Mesothelial cell of epicardium (in vitro differentiated cells): ENCODE data around the gene MLLT3. TPM values are rescaled to one million over a fixed set of nuclear protein-coding genes. Genes with fewer than 3 reads are reported as not detected.

Experiments used
- DNase-seq, 2 experiments: peaks; one replicate each; pipeline ENCODE4 v3.0.0; 2021; ENCODE audit warnings: low spot score in 2 of 2; ENCODE audit not compliant: unreplicated experiment in 2 of 2
- H3K27ac Mint-ChIP-seq: 2 replicates; pipeline ENCODE4 v1.8.0; 2021; ENCODE audit warnings: mixed read lengths
- H3K27me3 Mint-ChIP-seq: 2 replicates; pipeline ENCODE4 v1.8.0; 2021; ENCODE audit warnings: low read depth, mixed read lengths
- H3K36me3 Mint-ChIP-seq: 2 replicates; pipeline ENCODE4 v1.8.0; 2021; ENCODE audit warnings: mixed read lengths
- H3K4me1 Mint-ChIP-seq: 2 replicates; pipeline ENCODE4 v1.8.0; 2021; ENCODE audit warnings: mixed read lengths
- H3K4me3 Mint-ChIP-seq: 2 replicates; pipeline ENCODE4 v1.8.0; 2021; ENCODE audit warnings: mild to moderate bottlenecking, moderate library complexity, mixed read lengths
- H3K9me3 Mint-ChIP-seq: 2 replicates; pipeline ENCODE4 v1.8.0; 2021; ENCODE audit warnings: mixed read lengths
- total RNA-seq: library from RNA; stranded (reverse); gene quantifications from 3 replicates; pipeline ENCODE4 v1.2.1, GENCODE V29; 2021
- TF ChIP-seq, protein P1 (sequence below): fragments of 200-600 bp; sonication (generic); IDR thresholded peaks from one replicate; pipeline ENCODE4 v1.5.0; 2021; ENCODE audit warnings: antibody characterized with exemption; ENCODE audit not compliant: unreplicated experiment

MLLT3 gene
- total RNA-seq, 1 donor from 2014 or later = 45.8 TPM

DNA sequence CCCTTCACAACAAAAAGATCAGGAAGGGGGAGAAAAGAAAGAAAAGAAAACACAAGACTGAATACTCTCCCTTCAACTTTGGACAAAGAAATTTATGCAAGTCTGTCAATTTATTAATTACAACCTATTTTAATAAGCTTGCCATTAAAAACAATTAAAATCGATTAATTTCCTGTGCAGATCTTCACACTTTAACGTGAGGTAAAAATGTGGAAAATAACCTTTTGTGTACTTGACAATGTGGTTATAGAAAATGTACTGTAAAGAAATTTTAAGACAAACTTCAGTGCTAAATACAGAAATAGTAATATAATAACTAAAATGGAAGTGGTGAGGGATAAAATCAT is 2.7 kb upstream of the MLLT3 start:
- DNase-seq = no peak
- no peaks in the 10 kb centered on the region for H3K9me3 Mint-ChIP-seq
- H3K27ac Mint-ChIP-seq = no peak overlapping the region
- H3K4me1 Mint-ChIP-seq = peaks cover 35% of the 10 kb centered on the region
- H3K36me3 Mint-ChIP-seq = no peaks in the 10 kb centered on the region
- TF ChIP-seq, protein P1, sequence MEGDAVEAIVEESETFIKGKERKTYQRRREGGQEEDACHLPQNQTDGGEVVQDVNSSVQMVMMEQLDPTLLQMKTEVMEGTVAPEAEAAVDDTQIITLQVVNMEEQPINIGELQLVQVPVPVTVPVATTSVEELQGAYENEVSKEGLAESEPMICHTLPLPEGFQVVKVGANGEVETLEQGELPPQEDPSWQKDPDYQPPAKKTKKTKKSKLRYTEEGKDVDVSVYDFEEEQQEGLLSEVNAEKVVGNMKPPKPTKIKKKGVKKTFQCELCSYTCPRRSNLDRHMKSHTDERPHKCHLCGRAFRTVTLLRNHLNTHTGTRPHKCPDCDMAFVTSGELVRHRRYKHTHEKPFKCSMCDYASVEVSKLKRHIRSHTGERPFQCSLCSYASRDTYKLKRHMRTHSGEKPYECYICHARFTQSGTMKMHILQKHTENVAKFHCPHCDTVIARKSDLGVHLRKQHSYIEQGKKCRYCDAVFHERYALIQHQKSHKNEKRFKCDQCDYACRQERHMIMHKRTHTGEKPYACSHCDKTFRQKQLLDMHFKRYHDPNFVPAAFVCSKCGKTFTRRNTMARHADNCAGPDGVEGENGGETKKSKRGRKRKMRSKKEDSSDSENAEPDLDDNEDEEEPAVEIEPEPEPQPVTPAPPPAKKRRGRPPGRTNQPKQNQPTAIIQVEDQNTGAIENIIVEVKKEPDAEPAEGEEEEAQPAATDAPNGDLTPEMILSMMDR = peak; percentile 39
- peak overlapping the region; percentile 95 for H3K4me3 Mint-ChIP-seq
- peaks cover 8% of the 10 kb centered on the region for H3K27me3 Mint-ChIP-seq

DNA sequence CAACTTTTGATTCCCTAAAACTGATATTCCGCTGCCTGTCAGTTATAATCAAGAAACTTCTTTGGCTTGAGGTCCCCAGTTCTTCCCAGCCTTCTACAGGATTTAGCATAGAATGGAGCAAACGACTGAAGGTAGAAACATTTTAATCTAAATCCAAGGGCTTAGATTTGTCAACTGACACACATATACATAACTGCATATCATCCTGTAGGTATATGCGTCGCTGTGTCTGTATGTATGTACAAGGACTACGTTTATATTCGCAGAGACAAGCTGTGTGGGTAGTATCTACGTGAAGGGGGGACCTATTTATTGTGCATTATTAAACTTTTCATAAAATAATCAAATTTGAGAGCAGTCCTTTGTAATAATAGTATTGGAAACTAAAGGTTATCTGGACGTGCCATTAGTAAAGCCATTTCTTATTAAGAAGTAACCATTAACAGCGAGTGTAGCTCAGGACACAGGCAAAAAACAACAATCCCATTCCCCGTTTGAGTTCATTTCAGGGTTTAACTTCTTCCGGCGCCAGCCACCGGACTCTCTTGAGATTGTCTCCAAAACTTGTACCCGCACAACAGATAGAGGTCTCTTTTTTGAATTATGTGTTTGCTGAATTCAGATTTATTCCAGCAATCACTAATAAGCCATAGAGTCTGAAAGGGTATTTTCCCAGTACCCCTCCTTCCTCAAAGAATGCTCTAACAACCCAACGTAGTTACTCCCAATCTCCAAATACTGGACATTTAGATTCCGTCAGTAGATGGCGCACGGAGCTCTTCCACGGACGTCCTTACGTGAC is 2.1 kb upstream of the MLLT3 start:
- Mint-ChIP-seq H3K4me3 (peak overlapping the region; percentile 95), H3K36me3 (no peaks in the 10 kb centered on the region)
- TF ChIP-seq, protein P1 = no peak

DNA sequence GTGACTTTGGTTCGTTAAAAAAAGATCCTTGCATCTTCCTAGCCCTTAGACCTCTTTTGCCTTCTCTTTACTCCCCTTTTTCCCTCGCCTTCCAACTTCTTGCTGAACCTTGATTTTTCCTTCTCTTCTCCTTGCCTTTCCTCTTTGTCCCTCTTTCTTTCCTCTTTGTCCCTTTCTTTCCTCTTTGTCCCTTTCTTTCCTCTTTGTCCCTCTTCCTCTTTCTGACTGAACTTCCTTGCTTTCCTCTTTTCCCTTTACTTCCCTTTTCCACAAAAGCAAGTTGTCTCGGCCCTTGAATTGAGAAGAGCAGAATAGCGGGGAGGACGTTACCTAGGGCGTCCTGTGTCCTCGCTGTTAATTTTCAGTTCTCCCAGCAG is 1.4 kb upstream of the MLLT3 start:
- no peaks in the 10 kb centered on the region for H3K36me3 Mint-ChIP-seq
- TF ChIP-seq, protein P1 = no peak
- H3K4me3 Mint-ChIP-seq = peak overlapping the region; percentile 95
- H3K4me1 Mint-ChIP-seq = peaks cover 48% of the 10 kb centered on the region
- H3K27me3 Mint-ChIP-seq = peaks cover 8% of the 10 kb centered on the region
- no peak for DNase-seq
- H3K9me3 Mint-ChIP-seq = no peaks in the 10 kb centered on the region
- H3K27ac Mint-ChIP-seq = peak overlapping the region; percentile 25

More for the DNA sequence above, 2.1 kb upstream of the MLLT3 start:
- Mint-ChIP-seq H3K27ac (no peak overlapping the region), H3K4me1 (peaks cover 41% of the 10 kb centered on the region), H3K9me3 (no peaks in the 10 kb centered on the region), H3K27me3 (peaks cover 8% of the 10 kb centered on the region)
- DNase-seq = peak in 1 of 2 experiments; percentile 42

DNA sequence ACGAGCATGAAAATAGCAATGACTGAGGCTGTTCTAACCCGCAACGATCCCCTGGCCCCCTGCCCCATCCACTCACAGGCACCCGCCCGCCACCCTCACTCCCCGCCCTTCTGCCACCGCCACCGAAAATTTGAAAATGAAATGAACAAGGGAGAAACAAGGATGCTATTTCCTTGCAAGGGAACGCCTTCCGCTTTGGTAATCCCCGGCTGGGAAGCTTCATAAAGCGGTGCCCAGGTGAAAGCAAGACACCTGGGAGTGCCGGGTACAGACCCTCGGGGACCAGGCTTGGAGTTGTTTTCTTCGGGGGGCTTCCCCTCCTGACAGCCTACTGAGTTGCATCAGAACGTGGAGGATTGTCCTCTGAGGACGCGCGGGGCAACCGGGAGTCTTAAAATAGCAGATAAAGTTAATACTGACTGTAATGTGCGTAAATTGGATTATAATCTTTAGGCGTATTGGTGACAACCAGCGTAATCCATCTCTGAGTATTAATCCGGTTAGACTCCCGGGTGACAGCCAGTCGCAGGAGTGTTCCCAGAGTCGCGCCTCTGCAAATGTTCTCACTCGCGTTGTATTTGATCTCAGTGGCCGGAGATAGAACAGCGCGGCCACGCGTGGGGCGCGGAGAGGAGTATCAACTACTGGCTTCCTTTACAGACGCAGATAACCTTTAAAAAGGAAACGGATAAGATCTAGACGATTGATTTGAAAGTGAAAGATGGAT is 885 bp upstream of the MLLT3 start:
- Mint-ChIP-seq H3K4me3 (peak overlapping the region; percentile 95), H3K27ac (peak overlapping the region; percentile 25), H3K4me1 (peaks cover 53% of the 10 kb centered on the region), H3K9me3 (no peaks in the 10 kb centered on the region), H3K27me3 (peaks cover 8% of the 10 kb centered on the region), H3K36me3 (no peaks in the 10 kb centered on the region)
- DNase-seq = peak in 1 of 2 experiments; percentile 40
- TF ChIP-seq, protein P1 = no peak

DNA sequence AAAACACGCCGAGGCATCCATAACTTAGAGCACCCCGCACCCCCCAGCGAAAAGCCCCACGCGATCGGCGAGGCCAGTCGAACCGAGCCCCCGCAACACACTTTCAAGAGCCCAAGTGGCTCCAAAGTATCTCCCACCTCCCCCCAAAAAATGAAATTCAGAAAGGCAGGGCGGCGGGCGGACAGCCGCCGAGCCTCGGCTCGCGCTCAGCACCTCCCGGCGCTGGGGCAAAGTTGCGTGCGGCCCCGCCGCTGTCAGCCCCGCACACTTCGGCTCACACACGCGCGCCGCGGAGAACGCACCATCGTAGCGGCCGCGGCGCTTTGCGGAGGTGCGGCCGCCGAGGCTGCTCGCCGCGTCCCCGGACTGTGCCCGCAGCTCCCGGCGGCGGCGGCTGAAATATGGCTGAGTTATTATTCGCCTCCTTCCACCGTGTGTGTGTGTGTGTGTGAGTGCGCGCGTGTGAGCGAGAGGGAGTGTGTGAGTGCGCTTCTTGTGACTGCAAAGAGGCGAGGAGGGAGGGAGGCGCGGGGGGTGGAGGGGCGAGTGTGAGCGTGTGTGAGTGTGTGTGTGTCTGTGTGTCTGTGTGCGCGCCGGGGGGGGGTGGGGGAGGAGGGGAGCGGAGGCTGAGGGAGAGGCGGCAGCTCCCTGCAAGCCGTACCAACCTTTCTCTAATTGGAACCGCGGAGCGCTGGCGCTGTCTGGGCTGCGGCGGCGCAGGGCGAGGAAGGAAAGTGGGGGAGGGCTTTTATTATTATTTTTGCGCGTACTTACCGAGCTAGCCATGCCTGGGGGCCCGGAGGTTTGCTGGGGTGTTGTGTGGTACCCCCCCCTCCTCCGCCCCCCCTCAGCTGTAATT is 599 bp downstream of the MLLT3 start:
- DNase-seq = peak; percentile 46 to 71

More for the DNA sequence above, 599 bp downstream of the MLLT3 start:
- H3K4me1 Mint-ChIP-seq = peaks cover 61% of the 10 kb centered on the region
- no peaks in the 10 kb centered on the region for H3K9me3 Mint-ChIP-seq
- TF ChIP-seq, protein P1 = no peak
- peak overlapping the region; percentile 88 for H3K27ac Mint-ChIP-seq
- H3K4me3 Mint-ChIP-seq = peak overlapping the region; percentile 95
- H3K27me3 Mint-ChIP-seq = peaks cover 8% of the 10 kb centered on the region
- no peaks in the 10 kb centered on the region for H3K36me3 Mint-ChIP-seq
